A673 (cell line): ENCODE results near the gene YDJC.

ENCODE experiments used
- EZH2 ChIP-seq: fragments of 200-600 bp; sonication (generic); IDR thresholded peaks from 2 replicates; pipeline ENCODE4 v1.6.1; 2017; ENCODE audit warnings: borderline replicate concordance, low read depth, mild to moderate bottlenecking, mixed read lengths, antibody characterized with exemption, low read length; ENCODE audit not compliant: poor library complexity, severe bottlenecking
- TF ChIP-seq, protein P1 (sequence below): fragments of 300-800, 200-600 bp; sonication (generic); conservative IDR thresholded peaks from 2 replicates; pipeline ENCODE4 v1.5.1; 2017; ENCODE audit warnings: low read depth, mild to moderate bottlenecking, antibody characterized with exemption, low read length, moderate library complexity, mixed read lengths

DNA sequence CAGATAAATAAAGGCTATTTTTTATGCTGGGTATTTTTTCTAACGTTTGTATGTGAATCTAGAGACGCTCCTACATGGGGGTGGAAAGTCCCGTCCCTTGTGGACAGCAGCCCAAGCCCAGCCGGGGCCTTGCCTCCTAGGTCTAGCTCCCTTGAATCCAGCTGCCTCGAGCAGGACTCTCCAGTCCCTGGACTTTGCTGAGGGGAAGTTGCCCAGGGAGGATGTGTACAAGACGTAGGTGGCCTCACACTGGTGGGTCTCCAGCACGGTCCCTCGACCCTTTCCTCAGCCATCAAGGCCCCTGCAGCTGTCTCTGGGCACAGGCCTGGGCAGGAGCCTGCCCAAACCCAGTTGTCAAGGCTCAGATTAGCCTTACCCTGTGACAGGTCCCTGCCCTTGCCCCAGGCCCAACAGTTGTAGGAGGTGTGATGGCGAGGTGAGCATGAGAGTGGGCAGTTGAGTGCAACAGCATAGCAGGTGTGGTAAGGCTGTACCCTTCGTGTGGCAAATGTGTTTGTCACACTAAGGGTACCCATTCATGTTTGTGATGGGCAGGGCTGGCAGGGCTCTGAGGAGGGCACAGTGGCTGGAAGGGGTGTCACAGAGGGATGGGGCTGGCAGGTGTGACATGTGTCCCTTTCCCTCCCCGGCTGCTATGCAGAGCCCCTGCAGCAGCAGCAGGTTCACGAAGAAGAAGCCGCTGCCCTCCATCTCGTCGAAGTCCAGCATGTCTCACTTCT lies 6.1 kb upstream of the YDJC start:
- TF ChIP-seq, protein P1, sequence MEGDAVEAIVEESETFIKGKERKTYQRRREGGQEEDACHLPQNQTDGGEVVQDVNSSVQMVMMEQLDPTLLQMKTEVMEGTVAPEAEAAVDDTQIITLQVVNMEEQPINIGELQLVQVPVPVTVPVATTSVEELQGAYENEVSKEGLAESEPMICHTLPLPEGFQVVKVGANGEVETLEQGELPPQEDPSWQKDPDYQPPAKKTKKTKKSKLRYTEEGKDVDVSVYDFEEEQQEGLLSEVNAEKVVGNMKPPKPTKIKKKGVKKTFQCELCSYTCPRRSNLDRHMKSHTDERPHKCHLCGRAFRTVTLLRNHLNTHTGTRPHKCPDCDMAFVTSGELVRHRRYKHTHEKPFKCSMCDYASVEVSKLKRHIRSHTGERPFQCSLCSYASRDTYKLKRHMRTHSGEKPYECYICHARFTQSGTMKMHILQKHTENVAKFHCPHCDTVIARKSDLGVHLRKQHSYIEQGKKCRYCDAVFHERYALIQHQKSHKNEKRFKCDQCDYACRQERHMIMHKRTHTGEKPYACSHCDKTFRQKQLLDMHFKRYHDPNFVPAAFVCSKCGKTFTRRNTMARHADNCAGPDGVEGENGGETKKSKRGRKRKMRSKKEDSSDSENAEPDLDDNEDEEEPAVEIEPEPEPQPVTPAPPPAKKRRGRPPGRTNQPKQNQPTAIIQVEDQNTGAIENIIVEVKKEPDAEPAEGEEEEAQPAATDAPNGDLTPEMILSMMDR = no peak
- no peak for TF ChIP-seq EZH2
